C1 segment of cervical spinal cord (tissue), 14 donors: ENCODE data around the gene CDX2.

Source experiments
- DNase-seq, 14 donors: peaks; one replicate each; lab custom pipeline; 2025; lab: John Stamatoyannopoulos, UW

Gene CDX2

GRCh38 chr13:27979001-27979643 lies 10.0 kb upstream of the CDX2 start:
- DNase-seq, result no peak

- DNase-seq, result no peak
Observed at GRCh38 chr13:27978301-27978968, 9.3 kb upstream of the CDX2 start.

- DNase-seq, result no peak
Observed at GRCh38 chr13:27977476-27978300, 8.6 kb upstream of the CDX2 start.

- no peak for DNase-seq
Observed at GRCh38 chr13:27976362-27977091, 7.4 kb upstream of the CDX2 start.

- DNase-seq, result no peak
Observed at GRCh38 chr13:27975564-27976361, 6.6 kb upstream of the CDX2 start.

GRCh38 chr13:27973961-27974662 lies 5.0 kb upstream of the CDX2 start:
- DNase-seq, result no peak

GRCh38 chr13:27973291-27973690 lies 4.2 kb upstream of the CDX2 start:
- no peak for DNase-seq

GRCh38 chr13:27972478-27972820 lies 3.3 kb upstream of the CDX2 start:
- no peak for DNase-seq

GRCh38 chr13:27971776-27972477 lies 2.8 kb upstream of the CDX2 start:
- DNase-seq, result no peak

- DNase-seq, result no peak
Observed at GRCh38 chr13:27971236-27971645, 2.1 kb upstream of the CDX2 start.

- DNase-seq, result no peak
Observed at GRCh38 chr13:27970382-27971235, 1.5 kb upstream of the CDX2 start.

GRCh38 chr13:27969866-27970229 lies 733 bp upstream of the CDX2 start:
- no peak for DNase-seq

- no peak for DNase-seq
Observed at GRCh38 chr13:27968316-27969081, 616 bp downstream of the CDX2 start.

GRCh38 chr13:27967736-27968315 lies 1.3 kb downstream of the CDX2 start:
- DNase-seq, result no peak

GRCh38 chr13:27967203-27967735 lies 1.8 kb downstream of the CDX2 start:
- DNase-seq, result no peak

- DNase-seq, result no peak
Observed at GRCh38 chr13:27966641-27967202, 2.4 kb downstream of the CDX2 start.
